HG03378 (cell line): ENCODE measurements around the gene SFXN5.
"Not testable (repeated sequence)": the region's sequence is repeated elsewhere in the genome, so short reads cannot be mapped to it uniquely, and the experiment has no call there.

Source experiments
- ATAC-seq: cut with Tn5 transposase; IDR thresholded peaks from one replicate; pipeline ENCODE4 v1.9.1; 2021; ENCODE audit warnings: mild to moderate bottlenecking, moderate library complexity; ENCODE audit not compliant: unreplicated experiment

Gene SFXN5

DNA sequence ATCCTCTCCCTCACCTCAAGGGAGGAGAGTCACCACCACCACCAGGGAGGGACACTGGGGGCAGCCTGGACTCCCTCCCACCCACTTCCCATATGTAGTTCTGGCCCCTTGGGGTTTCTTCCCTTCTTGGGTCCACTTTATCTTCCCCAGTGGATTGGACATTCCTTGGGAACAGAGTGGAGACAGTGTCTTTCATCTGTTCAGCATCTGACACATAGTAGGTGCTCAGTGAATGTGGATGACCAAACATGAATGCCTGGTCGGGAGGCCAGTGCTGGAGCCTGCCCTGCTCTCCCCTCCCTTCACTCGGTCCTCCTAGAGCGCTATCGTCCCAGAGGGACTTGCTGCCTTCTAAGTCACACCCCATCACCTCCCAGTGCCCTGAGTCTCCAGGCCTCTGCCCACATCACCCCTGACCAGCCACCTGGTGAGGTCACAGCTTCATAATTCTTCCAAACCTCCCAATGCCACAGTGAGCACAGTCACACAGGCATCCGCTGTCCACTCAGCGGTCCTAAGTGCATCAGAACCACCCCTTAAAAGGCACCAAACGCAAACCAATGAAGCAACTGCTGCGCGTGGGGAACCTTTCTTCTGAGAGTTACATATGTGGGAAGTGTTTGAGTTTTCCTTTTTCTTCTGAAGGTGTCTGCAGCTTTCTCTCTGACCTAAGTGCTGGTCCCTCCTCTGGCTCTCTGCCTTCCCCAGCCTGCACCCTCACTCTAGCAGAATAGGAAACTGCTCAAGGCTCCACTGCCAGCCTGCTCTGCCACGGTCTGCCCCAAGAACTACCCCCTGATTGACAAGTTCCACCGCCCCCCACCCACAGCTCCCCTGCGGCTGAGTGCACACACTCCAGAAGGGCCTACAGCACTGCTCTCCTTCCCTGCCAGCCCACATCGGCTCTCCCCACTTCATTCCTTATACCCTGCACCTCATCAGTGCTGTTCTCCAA is 7.2 kb upstream of the SFXN5 start:
- ATAC-seq, result no peak

DNA sequence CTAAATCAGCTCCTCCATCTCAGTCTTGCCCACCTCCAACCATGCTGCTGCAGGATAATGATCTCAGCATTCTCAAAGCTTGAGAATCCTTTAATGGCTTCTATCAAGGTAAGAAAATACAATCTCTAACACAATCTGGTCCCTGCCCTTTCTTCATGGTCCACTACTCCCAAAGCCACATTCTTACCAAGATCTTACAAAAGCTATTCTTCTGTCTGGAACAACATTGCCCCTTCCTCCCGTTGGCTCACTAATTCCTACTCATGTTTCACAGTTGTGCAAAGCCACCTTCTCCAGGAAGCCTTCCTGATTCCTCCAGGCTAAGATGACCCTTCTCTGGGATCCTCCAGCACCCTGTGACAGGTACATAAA is 5.9 kb upstream of the SFXN5 start:
- no peak for ATAC-seq

DNA sequence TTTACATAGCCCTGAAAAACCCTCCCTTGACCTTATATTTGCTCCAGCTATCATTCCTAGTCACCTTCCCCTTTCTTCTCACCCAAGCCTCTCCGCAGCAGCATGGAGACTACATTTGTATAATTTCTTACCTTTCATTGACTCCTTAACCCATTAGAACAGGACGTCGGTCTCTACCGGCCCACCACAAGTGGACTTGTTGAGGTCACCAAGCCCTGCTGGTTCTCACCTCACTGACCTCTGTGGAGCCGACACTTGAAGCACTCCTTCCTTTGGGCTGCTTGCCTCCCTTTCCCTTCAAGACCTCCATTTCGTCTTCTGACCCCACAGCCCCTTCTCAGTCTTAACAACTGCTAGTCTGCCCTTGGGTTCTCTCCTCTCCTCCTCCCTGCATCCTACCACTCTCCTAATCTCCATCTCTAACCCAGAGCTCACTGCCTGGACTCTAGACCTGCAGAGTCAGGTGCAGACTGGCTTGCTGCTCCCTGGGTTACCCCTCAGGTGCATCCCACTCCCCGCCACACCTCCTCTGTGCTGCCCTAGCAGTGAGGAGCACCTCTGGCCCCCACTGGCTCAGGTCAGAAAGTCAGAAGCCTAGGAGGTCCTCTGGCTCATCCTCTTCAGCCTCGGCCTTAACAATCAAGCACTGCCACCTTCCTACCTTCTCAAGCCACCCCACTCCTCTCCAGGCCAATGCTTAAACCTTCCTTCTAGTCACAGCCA is 5.3 kb upstream of the SFXN5 start:
- ATAC-seq, result no peak

DNA sequence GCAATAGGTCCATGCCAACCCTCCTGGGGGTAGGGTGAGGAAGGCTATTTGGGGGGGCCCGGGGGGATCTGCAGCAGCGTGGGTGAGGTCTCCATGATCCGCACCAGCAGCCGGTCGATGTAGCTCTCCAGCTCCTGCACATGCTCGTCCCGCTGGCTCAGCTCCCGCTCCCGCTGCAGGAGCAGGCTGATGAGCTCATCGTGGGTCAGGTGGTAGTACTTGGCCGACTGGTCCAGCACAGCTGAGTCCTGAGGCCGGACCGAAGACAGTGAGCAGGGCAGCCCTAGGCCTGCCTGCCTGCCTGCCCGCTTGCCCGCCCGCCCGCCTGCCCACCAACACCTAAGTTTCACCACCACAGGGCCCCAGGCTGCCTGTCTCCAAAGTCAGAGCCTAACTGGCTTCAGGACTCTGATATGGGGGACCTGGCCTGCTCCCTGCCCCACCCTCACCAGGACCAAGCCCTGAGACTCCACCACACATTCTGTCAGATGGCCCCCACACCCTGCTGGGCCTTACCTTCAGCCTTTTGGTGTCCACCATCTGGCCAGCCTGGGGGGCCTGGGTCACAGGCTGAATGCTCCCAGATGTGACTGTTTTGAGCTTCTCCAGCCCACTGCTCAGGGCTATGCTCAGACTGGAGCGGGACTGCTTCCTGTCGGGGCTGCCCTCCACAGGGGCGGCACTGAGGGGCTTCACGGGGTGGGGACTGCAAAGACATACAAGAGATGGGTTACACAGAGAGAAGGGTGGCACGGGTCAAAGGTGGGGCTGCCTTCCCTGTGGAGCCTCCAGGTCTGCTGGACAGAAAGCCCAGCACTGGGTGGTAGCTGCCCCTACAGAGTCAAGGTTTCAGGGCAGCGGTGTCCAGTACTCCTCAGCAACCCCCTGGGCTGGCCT is 4.2 kb upstream of the SFXN5 start:
- ATAC-seq, result no peak

DNA sequence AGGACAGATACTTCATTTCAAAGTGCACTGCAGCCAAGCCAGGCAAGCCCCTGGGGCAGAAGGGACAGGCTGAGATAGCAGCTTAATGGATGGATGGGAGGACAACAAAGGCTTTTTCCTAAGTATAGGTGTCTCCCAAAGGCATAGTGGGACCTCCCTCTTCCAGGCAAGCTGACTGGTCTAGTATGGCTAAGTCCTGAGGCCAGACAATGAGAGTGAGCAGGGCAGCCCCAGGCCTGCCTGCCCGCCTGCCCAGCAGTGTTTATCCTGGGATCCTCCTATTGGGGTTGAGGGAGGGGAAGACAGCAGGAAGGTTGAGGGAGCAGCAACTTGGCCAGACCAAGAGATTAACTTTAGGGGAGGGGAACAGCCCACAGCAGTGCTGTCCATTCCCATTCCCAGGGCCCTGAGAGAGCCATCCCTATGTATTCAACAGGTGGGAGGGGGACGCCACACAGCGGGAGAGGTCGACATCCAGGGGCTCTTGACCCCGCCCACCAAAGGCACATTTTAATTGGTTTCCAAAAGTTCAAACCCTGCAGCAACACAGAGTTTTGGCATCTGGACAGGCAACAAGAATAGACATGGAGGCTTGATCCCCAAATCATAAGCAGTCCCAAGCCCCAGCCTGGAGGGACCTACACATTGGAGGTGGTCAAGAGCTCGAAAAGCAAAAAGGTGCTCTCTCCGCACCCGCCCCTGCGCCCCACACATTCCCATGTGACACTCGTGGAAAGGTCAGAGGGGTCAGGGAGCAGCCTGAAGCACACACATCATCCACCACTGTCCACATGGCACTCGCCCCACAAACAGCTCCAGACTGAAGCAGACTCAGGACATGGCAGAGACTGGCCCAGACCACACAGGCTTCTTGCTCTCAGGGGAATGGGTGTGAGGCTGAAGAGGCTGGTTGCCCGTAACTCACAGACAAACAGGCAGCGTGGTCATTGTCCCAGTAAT is 2.9 kb upstream of the SFXN5 start:
- ATAC-seq, result no peak

DNA sequence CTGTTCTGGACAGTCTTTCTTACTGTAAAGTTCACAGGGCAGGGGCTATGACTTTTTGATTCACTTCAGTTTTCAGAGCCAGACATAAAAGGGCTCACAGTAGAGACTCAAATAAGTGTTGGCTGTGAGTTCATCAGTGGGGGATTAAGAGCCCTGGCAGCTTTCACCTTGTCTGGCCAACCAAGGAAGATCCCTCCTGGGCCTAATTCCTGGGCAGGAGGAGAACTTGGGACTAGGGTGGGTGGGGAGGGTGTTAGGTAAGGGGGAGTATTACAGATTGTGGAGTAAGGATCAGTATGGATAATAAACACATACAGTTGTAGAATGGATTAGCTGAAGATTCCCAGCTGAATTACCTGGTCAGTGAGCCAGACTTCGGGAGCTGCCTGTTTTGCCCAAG is 904 bp upstream of the SFXN5 start:
- no peak for ATAC-seq

DNA sequence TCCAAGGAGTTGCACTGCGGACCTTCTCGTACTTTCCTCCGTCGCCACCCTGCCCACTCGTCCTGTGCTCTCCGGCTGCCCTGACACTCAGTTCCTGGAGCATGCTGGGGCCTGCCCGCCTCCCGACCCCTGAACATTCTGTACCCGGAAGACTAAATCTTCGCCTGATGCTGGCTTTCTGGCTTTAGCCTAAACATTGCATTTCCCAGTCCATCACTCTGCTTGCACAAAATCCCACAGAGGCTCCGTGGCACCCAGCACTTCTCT is 550 bp upstream of the SFXN5 start:
- peak; percentile 12 for ATAC-seq

DNA sequence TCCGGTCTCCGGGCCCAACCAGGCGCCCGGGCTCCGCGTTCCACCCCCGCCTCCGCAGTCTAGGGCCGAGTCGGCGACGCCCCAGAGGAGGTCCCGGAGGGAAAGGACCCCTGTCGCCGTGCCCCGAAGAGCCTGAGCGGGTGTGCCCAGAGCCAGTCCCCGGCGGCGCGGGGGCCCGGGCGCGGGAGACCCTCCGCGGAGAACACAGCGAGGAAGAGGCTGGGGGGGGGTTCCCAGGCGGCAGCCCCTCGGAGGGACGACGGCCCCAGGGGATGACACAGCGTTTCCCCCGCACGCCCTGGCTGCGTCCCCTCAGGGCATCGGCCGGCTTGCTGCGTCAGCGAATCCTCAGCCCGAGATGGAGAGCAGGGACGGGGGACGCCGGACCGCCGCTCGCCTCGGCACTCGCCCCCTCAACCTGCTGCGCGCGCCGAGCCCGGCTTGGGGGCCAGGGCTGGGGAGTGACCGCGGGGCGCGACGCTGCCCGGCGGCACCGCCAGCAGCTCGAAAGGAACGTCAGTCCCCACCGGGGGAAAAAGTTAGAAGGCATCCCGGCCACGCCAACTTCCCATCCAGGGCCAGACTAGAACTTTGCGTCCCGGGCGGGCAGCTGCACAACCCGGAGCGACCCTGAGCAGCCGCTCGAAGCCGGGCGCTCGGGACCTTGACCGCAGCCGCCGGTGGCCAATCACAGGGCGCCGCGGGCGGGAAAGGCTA is 711 bp downstream of the SFXN5 start:
- ATAC-seq, result peak; percentile 21

DNA sequence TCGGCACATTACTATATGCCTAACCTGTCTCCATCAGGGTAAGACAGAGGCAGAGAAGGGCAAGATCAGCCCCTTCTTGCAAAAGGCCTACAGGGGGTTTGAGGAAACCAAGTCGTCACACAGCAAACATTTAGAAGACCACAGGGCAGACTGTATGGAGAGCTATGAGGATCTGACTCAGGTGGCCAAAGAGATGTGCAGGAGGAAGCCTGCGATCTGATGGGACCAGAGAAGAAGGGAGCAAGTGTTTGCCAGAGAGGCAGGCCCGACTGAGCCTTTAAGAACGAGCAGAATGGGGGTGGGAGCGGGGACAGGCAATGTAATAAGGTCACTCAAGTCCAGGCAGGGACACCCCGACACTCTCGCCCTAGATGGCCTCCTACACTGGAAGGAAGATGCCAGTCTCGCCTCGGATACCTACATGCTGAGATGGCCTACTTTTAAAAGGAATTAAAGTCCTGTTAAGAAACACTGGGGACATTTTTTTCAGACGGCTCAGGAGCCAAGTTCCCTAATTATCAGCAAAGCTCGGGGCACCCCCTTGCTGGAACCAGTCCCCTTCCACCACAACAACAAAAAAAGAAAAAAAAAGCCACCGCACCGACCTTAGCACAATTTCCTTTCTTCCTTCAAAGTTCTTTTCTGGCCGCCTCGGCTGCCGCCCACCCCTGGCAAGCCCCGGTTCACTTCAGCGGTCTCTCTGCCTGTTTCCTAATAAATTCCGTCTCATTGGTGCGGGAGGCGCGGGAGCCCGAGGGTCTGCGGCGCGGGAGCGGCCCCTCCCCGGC is 1.5 kb downstream of the SFXN5 start:
- ATAC-seq, result no peak

DNA sequence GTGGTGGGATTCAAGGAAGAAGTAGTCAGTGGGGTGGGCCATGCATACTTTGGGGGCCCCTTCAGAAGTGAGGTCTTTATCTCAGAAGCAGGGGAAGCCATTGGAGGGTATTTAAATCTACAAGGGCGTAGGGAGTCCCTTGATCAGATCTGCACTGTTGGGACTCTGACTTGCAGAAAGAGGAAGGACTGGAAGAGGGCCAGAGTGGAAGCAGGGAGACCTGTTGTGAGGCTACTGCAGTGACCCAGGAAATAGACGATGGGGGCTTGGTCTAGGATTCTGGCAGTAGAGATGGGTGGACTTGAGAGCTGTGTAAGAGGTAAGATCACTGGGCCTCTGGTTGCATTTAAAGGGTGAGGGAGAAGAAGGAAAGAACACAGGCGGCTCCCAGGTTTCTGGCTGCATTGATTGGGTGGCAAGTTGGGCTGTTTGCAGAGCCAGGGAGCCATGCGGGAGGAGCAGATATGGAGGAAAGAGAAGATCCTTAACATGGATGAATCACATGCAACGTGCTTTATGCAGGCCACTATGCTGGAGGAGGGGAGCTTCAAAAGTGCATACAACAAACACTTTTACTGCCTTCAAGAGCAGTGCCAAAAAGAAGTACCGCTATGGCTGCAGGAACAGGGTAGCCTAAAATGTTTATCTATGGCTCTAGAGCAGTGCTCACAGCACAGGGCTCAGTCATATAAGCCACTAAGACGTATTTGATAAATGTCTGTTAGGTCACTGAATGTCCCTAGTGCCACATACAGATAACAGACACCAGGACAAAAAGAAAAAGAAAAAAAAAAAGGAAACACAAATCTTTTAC is 2.3 kb downstream of the SFXN5 start:
- no peak for ATAC-seq

DNA sequence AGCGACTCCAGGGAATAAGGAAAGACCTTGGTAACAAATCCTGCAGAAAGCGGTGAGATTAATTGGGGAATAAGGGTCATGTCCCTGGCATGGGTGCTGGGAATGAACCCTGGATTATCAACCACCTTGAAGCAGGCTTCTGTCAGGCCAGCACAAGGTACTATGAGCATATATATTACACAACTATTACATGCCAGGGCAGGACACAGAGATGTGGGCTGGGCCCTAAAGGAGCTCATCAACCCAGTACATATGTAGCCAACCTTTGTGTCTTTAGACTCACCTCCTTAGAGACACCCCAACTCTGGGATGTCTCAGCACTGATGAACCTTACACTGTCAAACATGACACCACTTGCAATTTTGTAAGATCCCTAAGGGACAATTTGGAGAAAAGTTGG is 3.4 kb downstream of the SFXN5 start:
- ATAC-seq, result no peak

DNA sequence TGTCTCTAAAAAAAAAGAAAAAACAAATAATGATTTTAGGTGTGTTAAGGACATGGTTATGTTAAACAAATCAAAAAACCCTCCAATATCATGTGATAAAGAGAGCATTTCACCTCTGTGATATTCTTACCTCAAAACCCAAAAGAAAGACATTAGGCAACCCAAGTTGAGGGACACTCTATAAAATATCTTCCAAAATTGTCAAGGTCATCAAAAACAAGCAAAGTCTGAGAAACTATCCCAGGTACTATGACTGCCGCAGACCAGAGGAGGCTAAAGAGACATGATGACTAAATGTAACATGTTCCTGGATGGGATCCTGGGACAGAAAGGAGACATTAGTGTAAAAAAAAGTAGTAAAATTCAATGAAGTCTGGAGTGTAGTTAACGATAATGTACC is 4.5 kb downstream of the SFXN5 start:
- no peak for ATAC-seq

DNA sequence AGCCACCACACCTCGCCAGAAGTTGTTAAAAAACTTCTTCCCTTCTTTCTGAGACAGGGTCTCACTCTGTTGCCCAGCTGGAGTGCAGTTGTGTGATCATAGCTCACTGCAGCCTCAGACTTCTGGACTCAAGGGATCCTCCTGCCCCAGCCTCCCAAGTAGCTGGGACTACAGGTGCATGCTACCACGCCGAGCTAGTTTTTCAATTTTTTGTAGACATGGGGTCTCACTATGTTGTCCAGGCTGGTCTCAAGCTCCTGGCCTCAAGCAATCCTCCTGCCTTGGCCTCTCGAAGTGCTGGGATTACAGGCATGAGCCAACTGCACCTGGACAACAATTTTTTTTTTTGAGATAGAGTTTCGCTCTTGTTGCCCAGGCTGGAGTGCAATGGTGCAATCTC is 6.4 kb downstream of the SFXN5 start:
- ATAC-seq, result not testable (repeated sequence)

DNA sequence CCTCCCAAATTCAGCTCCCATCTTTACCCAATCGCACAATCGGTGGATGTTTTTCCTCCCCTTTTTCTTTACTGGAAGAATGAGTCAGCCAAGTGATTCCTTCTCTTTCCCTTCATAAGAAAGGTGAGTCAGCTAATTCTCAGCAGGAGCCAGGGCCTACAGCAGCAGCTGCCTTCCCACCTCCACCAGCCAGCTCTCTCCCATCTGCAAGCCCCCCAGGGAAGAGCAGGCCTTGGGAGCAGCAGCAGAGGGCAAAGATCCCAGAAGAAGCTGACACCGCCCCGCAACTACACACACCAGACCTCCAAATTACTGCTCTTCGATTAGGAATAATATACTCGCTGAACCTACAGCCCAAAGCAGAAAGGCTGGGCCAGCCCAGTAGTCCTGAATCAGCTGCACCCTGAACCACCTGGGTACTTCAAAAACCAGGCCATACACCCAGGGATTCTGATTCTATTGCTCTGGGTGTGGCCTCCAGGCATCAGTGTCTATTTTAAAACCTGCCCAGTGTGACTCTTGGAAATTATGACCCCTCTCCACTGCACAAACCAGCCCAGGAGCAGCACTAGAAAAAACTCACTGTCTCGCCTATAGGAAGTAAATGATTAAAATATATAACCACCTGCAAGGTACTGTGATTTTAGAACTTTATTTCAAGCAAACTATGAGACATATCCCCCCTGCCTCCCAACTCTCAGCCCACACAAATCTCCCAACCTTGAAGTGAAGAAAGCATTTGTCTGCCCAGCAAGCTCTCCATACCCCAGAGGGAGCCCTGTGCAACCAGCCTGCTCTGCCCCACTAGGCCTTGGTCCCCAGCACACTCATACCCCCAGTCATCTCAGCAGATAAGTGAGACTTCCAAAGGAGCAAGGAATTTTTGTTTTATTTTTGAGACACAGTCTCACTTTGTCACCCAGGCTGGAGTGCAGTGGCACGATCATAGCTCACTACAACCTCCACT is 7.3 kb downstream of the SFXN5 start:
- no peak for ATAC-seq

DNA sequence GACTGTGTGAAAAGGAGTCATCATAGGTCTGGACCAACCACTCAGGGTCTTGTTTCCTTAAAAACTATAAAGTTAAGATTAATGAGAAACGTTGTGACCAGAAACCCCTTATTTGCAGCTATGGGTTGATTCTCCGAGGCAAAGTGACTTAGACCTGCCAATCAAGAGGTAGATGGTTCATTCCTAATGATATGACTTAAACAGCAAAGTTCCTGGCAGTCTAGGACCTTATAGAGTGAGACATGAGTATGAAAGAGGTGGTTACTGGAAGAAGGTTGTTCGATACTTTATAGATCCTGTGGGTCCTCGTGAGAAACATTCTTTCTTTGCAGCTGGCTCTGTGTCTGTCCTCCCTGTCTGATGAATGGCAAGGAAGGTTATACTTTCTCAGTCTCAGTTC is 8.0 kb downstream of the SFXN5 start:
- no peak for ATAC-seq

DNA sequence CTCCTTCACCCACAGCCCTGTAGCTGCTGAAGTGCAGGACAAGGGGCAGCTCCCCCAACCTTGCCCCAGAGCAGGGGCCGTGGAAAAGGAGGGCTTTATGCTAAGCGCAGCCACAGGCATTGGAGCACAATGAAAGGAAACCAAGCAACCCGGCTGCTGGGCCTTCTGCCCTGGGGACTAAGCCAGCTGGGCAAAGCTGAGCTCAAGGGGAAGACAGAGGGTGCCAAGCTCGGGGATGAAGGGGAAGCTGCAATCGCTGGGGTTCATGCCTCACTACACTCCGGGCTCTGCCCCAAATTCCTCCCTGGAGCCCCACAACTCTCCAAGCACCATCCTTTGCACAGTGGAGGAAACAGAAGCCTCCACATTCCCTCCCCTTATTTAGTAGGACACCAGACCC is 12.4 kb downstream of the SFXN5 start:
- ATAC-seq, result no peak

DNA sequence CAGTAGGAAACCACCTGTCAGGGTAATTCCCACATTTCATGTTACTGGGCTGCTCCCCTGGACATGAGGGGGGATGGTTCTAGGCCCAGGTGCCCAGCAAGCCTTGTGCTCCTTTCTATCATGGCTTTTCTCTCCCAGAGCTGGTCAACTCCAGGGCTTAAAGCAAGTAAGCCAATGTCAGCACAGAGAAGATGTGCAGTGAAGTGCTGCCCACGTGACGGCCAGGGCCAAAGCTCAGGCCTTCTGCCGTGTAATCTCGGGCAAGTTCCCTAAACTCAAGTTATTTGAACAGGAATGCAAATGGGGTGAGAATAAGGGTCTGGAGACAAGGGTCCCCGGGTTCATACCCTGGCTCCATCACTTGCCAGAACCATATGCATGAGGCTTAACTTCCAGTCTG is 16.5 kb downstream of the SFXN5 start:
- ATAC-seq, result no peak
